Liver (tissue), 9 donors: ENCODE data around the gene BMP6. TPM values are rescaled to one million over a fixed set of nuclear protein-coding genes. Genes with fewer than 3 reads are reported as not detected.

Experiments used
- DNase-seq: peaks from one replicate; pipeline ENCODE4 v3.0.0-alpha.2; 2017; ENCODE audit warnings: low spot score
- H3K27ac ChIP-seq, 2 donors: one replicate each; pipeline ENCODE4 v1.7.0; 2013; ENCODE audit warnings: inconsistent platforms in 2 of 2, low read length in 2 of 2, control low read depth in 1 of 2, low read depth in 1 of 2, mild to moderate bottlenecking in 1 of 2
- H3K27me3 ChIP-seq, 4 donors: one replicate each; pipeline versions ENCODE4 v1.6.1 to v1.7.0; 2013; ENCODE audit warnings: low read length in 3 of 4, inconsistent platforms in 1 of 4, mild to moderate bottlenecking in 1 of 4, moderate library complexity in 1 of 4; ENCODE audit not compliant: control insufficient read depth in 4 of 4, insufficient read depth in 4 of 4
- H3K36me3 ChIP-seq, 4 donors: one replicate each; pipeline versions ENCODE4 v1.6.1 to v1.7.0; 2013; ENCODE audit warnings: low read length in 3 of 4, mild to moderate bottlenecking in 3 of 4, low read depth in 1 of 4, moderate library complexity in 1 of 4; ENCODE audit not compliant: control insufficient read depth in 4 of 4, insufficient read depth in 3 of 4
- H3K4me1 ChIP-seq, 4 donors: one replicate each; pipeline versions ENCODE4 v1.6.1 to v1.7.0; 2013; ENCODE audit warnings: low read length in 3 of 4, mild to moderate bottlenecking in 3 of 4, moderate library complexity in 1 of 4; ENCODE audit not compliant: control insufficient read depth in 4 of 4, insufficient read depth in 4 of 4
- H3K4me3 ChIP-seq, 3 donors: one replicate each; pipeline versions ENCODE4 v1.6.1 to v1.7.0; 2013; ENCODE audit warnings: low read length in 3 of 3, control low read depth in 1 of 3, low read depth in 1 of 3, mild to moderate bottlenecking in 1 of 3
- H3K9ac ChIP-seq, 2 donors: one replicate each; pipeline ENCODE4 v1.7.0; 2013; ENCODE audit warnings: low read length in 2 of 2, mild to moderate bottlenecking in 2 of 2, moderate library complexity in 2 of 2, control low read depth in 1 of 2, low read depth in 1 of 2
- H3K9me3 ChIP-seq, 4 donors: one replicate each; pipeline versions ENCODE4 v1.6.1 to v1.7.0; 2013; ENCODE audit warnings: low read length in 3 of 4; ENCODE audit not compliant: control insufficient read depth in 4 of 4
- EGR1 ChIP-seq, 2 donors: IDR thresholded peaks; 2 replicates each; pipeline ENCODE4 v1.6.1; 2016 to 2018; ENCODE audit warnings: antibody characterized with exemption in 2 of 2, low read depth in 2 of 2
- FOXA1 ChIP-seq: IDR thresholded peaks from 2 replicates; pipeline ENCODE4 v1.6.1; 2016; ENCODE audit warnings: antibody characterized with exemption
- FOXA2 ChIP-seq: IDR thresholded peaks from 2 replicates; pipeline ENCODE4 v1.6.1; 2016; ENCODE audit warnings: antibody characterized with exemption
- GABPA ChIP-seq, 2 donors: IDR thresholded peaks in 1 of 2; conservative IDR thresholded peaks in 1 of 2; 2 replicates each; pipeline ENCODE4 v1.6.1; 2016; ENCODE audit warnings: antibody characterized with exemption in 2 of 2, mild to moderate bottlenecking in 1 of 2, moderate library complexity in 1 of 2
- HNF4A ChIP-seq, 2 donors: conservative IDR thresholded peaks; 2 replicates each; pipeline ENCODE4 v1.6.1; 2016; ENCODE audit warnings: antibody characterized with exemption in 2 of 2, mild to moderate bottlenecking in 2 of 2
- HNF4G ChIP-seq: IDR thresholded peaks from 2 replicates; pipeline ENCODE4 v1.6.1; 2016; ENCODE audit warnings: antibody characterized with exemption
- JUND ChIP-seq, 2 donors: IDR thresholded peaks; 2 replicates each; pipeline ENCODE4 v1.6.1; 2016; ENCODE audit warnings: antibody characterized with exemption in 2 of 2
- NR2F2 ChIP-seq: IDR thresholded peaks from 2 replicates; pipeline ENCODE4 v1.6.1; 2016; ENCODE audit warnings: antibody characterized with exemption
- RAD21 ChIP-seq, 2 donors: IDR thresholded peaks; 2 replicates each; pipeline ENCODE4 v1.6.1; 2016; ENCODE audit warnings: antibody characterized with exemption in 2 of 2, mild to moderate bottlenecking in 2 of 2
- REST ChIP-seq: IDR thresholded peaks from 2 replicates; pipeline ENCODE4 v1.6.1; 2016; ENCODE audit warnings: antibody characterized with exemption, mild to moderate bottlenecking
- RXRA ChIP-seq, 2 donors: IDR thresholded peaks; 2 replicates each; pipeline ENCODE4 v1.6.1; 2017 to 2018; ENCODE audit warnings: antibody characterized with exemption in 2 of 2, mild to moderate bottlenecking in 1 of 2
- SP1 ChIP-seq: IDR thresholded peaks from 2 replicates; pipeline ENCODE4 v1.6.1; 2018; ENCODE audit warnings: antibody characterized with exemption, mild to moderate bottlenecking
- TAF1 ChIP-seq: conservative IDR thresholded peaks from 2 replicates; pipeline ENCODE4 v1.6.1; 2016; ENCODE audit warnings: antibody characterized with exemption, mild to moderate bottlenecking
- YY1 ChIP-seq: IDR thresholded peaks from 2 replicates; pipeline ENCODE4 v1.6.1; 2016; ENCODE audit warnings: antibody characterized with exemption, mild to moderate bottlenecking
- WGBS: extraction: QIAGEN DNeasy Blood & Tissue Kit; methylation state at CpG from one replicate; pipeline ENCODE4 v1.1.7; 2013; 5-methylcytosine and 5-hydroxymethylcytosine counted together
- polyA plus RNA-seq, 2 donors: library from polyadenylated mRNA; stranded (reverse) in 1 of 2; unstranded in 1 of 2; fragments of 200-250 nt in 1 of 2; fragments of >200 nt in 1 of 2; fragmentation: Nextera tagmentation in 1 of 2; extraction: Ambion mirVana in 1 of 2; gene quantifications; one replicate each; pipeline versions ENCODE4 v1.2.1 to v1.2.3, GENCODE V29; 2013 to 2015
- total RNA-seq, 2 donors: library from RNA; depleted of rRNA; stranded (reverse); fragments of >200 nt; gene quantifications; one replicate each; pipeline ENCODE4 v1.2.3, GENCODE V29; 2014
- TF ChIP-seq, protein P1 (sequence below): IDR thresholded peaks from 2 replicates; pipeline ENCODE4 v1.6.1; 2016; ENCODE audit warnings: antibody characterized with exemption
- TF ChIP-seq, protein P2 (sequence below): IDR thresholded peaks from 2 replicates; pipeline ENCODE4 v1.6.1; 2016; ENCODE audit warnings: antibody characterized with exemption
- TF ChIP-seq, protein P3 (sequence below): fragments of 150-350 bp; IDR thresholded peaks from 2 replicates; pipeline ENCODE4 v1.5.1; 2017; ENCODE audit warnings: improper control_type of control experiment, low read depth, low read length; ENCODE audit not compliant: missing input control
- TF ChIP-seq, protein P4 (sequence below): IDR thresholded peaks from 2 replicates; pipeline ENCODE4 v1.6.1; 2016; ENCODE audit warnings: antibody characterized with exemption
- donor health status: healthy.
- donor health status: healthy.
- donor health status: healthy.
- donor health status: healthy.
- donor health status: healthy.

BMP6 gene
- total and polyA plus RNA-seq, 4 donors: 0.57 to 5.9 (median 2.3) TPM

DNA sequence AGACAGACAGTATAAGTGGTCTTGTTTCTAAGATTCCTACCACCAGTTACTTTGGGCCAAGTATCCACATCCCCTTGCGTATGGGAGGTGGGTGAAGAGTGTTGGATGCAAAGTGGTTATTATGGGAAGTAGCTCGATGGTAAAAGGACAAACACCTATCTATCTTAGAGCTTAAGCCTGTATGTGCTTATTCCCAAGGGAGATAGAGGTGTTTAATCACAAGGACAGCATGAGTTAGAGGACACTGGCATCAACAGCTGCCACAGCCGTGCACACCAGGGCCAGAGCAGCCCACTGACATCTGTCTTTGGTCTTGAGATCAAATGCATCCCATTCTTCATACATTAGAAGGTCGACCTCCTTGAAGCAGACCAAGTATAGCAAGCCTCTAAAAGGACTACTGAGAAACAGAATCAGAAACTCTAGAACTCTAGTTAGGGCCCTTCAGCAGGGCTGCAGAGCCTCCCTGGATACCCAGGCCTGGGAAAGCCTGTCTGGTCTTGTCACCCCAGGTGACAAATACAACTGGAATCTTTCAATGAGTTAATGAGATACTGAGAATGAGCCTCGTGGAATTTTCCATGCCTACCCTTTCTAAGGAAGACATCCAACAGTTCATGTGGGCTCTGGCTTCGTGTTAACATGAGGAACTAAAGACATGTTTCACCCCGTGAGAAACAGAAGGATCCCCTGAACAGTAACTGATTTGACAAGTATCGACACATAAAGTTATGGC lies 156.0 kb downstream of the BMP6 start (continued):
- no peak for TF ChIP-seq REST
- TF ChIP-seq GABPA (IDR thresholded peaks at IDR 0.05 in 1 of 2, conservative IDR thresholded peaks at IDR 0.05 in 1 of 2): no peak
- no peak for TF ChIP-seq FOXA2
- no peak for TF ChIP-seq HNF4A (conservative IDR thresholded peaks at IDR 0.05)
- TF ChIP-seq, protein P1, sequence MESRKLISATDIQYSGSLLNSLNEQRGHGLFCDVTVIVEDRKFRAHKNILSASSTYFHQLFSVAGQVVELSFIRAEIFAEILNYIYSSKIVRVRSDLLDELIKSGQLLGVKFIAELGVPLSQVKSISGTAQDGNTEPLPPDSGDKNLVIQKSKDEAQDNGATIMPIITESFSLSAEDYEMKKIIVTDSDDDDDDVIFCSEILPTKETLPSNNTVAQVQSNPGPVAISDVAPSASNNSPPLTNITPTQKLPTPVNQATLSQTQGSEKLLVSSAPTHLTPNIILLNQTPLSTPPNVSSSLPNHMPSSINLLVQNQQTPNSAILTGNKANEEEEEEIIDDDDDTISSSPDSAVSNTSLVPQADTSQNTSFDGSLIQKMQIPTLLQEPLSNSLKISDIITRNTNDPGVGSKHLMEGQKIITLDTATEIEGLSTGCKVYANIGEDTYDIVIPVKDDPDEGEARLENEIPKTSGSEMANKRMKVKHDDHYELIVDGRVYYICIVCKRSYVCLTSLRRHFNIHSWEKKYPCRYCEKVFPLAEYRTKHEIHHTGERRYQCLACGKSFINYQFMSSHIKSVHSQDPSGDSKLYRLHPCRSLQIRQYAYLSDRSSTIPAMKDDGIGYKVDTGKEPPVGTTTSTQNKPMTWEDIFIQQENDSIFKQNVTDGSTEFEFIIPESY: no peak
- TF ChIP-seq, protein P2, sequence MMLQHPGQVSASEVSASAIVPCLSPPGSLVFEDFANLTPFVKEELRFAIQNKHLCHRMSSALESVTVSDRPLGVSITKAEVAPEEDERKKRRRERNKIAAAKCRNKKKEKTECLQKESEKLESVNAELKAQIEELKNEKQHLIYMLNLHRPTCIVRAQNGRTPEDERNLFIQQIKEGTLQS: no peak

DNA sequence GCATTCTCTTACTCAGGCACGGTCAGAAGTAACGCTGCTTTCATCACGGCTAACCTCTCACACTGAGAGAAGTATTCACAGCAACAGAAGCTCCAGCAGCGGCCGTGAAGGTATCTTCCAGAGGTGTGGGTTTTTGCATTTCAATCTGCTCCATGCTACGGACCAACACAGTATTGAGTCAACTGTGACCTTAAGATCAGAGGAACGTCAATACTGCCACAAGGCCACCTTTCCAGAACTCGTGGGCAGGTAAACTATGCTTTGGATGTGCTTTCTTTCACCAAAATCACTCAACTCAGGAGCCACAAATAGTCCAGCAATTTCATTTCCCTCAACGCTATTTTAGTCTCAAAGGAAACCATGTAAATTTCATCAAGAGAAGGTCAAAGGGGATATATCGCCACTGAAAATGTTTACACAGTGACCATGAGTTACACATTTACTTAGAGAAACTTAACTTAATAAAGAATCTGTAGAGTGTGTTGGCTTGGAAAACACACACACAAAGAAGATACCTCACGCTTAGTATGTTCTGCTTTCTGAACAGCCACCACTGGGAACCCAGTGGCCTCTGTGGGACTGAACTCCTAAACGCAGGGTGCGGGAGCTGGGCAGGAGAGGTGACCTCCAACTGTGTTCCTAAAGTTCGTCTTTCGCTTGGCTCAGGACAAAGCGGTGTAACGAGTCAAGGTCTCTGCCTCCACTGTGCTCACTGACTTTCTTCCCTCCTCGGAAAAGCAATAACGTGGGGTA lies 156.8 kb downstream of the BMP6 start:
- Histone ChIP-seq H3K27ac (no peak overlapping the region), H3K36me3 (peaks cover 26 to 81% (median 74%) of the 10 kb centered on the region in 4 donors), H3K4me3 (no peak overlapping the region), H3K4me1 (no peaks in the 10 kb centered on the region), H3K9ac (no peak overlapping the region), H3K27me3 (no peaks in the 10 kb centered on the region), H3K9me3 (no peaks in the 10 kb centered on the region)
- 81% methylated on average over 19 of the region's 19 CpGs for WGBS
- TF ChIP-seq FOXA2 (no peak), FOXA1 (no peak), RAD21 (IDR thresholded peaks at IDR 0.05) (no peak), JUND (IDR thresholded peaks at IDR 0.05) (no peak), REST (no peak), NR2F2 (peak; percentile 16), EGR1 (IDR thresholded peaks at IDR 0.05; ENCODE audit: low read depth in 2 of 2) (no peak), TAF1 (no peak), HNF4G (no peak), SP1 (peak; percentile 19), GABPA (IDR thresholded peaks at IDR 0.05 in 1 of 2, conservative IDR thresholded peaks at IDR 0.05 in 1 of 2) (no peak), YY1 (no peak), RXRA (IDR thresholded peaks at IDR 0.05) (peak in 1 of 2 donors; percentile 33), HNF4A (conservative IDR thresholded peaks at IDR 0.05) (peak in 1 of 2 donors; percentile 27)
- TF ChIP-seq, protein P1: no peak
- TF ChIP-seq, protein P3, sequence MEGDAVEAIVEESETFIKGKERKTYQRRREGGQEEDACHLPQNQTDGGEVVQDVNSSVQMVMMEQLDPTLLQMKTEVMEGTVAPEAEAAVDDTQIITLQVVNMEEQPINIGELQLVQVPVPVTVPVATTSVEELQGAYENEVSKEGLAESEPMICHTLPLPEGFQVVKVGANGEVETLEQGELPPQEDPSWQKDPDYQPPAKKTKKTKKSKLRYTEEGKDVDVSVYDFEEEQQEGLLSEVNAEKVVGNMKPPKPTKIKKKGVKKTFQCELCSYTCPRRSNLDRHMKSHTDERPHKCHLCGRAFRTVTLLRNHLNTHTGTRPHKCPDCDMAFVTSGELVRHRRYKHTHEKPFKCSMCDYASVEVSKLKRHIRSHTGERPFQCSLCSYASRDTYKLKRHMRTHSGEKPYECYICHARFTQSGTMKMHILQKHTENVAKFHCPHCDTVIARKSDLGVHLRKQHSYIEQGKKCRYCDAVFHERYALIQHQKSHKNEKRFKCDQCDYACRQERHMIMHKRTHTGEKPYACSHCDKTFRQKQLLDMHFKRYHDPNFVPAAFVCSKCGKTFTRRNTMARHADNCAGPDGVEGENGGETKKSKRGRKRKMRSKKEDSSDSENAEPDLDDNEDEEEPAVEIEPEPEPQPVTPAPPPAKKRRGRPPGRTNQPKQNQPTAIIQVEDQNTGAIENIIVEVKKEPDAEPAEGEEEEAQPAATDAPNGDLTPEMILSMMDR: no peak
- TF ChIP-seq, protein P2: no peak
- TF ChIP-seq, protein P4, sequence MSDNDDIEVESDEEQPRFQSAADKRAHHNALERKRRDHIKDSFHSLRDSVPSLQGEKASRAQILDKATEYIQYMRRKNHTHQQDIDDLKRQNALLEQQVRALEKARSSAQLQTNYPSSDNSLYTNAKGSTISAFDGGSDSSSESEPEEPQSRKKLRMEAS: no peak
- no peak for DNase-seq
